Mesenchymal stem cell (in vitro differentiated cells and primary cell): ENCODE results near the gene CAPN1.

Experiments
- DNase-seq: peaks from one replicate; pipeline ENCODE4 v3.0.0-alpha.2; 2013
- H2AFZ ChIP-seq: one replicate; pipeline ENCODE4 v1.6.1; 2013; ENCODE audit warnings: low read depth, mild to moderate bottlenecking, control low read depth, inconsistent platforms, low read length, moderate library complexity
- H2AK5ac ChIP-seq: 2 replicates; pipeline ENCODE4 v1.6.1; 2013; ENCODE audit warnings: low read length, moderate library complexity, mild to moderate bottlenecking, inconsistent platforms; ENCODE audit not compliant: severe bottlenecking
- H2BK120ac ChIP-seq: one replicate; pipeline ENCODE4 v1.6.1; 2013; ENCODE audit warnings: low read depth, mild to moderate bottlenecking, inconsistent platforms, low read length, moderate library complexity
- H2BK12ac ChIP-seq, 2 experiments: one replicate each; pipeline ENCODE4 v1.6.1; 2013; ENCODE audit warnings: inconsistent platforms in 2 of 2, low read length in 2 of 2, mild to moderate bottlenecking in 2 of 2, moderate library complexity in 2 of 2, control low read depth in 1 of 2
- H2BK15ac ChIP-seq: one replicate; pipeline ENCODE4 v1.6.1; 2013; ENCODE audit warnings: mild to moderate bottlenecking, low read depth, inconsistent platforms; ENCODE audit not compliant: poor library complexity, severe bottlenecking
- H2BK5ac ChIP-seq: 2 replicates; pipeline ENCODE4 v1.6.1; 2013; ENCODE audit warnings: low read depth, mild to moderate bottlenecking, low read length, control low read depth, inconsistent platforms; ENCODE audit not compliant: poor library complexity, severe bottlenecking
- H3K14ac ChIP-seq, 2 experiments: one replicate each; pipeline ENCODE4 v1.6.1; 2013; ENCODE audit warnings: inconsistent platforms in 2 of 2, low read length in 2 of 2, control low read depth in 1 of 2, mild to moderate bottlenecking in 1 of 2, moderate library complexity in 1 of 2
- H3K18ac ChIP-seq, 2 experiments: one replicate each; pipeline ENCODE4 v1.6.1; 2013; ENCODE audit warnings: inconsistent platforms in 2 of 2, low read length in 2 of 2, control low read depth in 1 of 2, low read depth in 1 of 2, mild to moderate bottlenecking in 1 of 2
- H3K23ac ChIP-seq, 2 experiments: one replicate each; pipeline ENCODE4 v1.6.1; 2013; ENCODE audit warnings: inconsistent platforms in 2 of 2, low read length in 2 of 2, mild to moderate bottlenecking in 2 of 2, moderate library complexity in 2 of 2, control low read depth in 1 of 2
- H3K27ac ChIP-seq: 2 replicates; pipeline ENCODE4 v1.5.1; 2013; ENCODE audit warnings: mild to moderate bottlenecking, moderate library complexity, low read length, control low read depth, inconsistent platforms; ENCODE audit not compliant: poor library complexity, severe bottlenecking
- H3K27me3 ChIP-seq, 2 experiments: 2 replicates each; pipeline versions ENCODE4 v1.6.1 to v1.7.0; 2013; ENCODE audit warnings: low read length in 2 of 2, mild to moderate bottlenecking in 2 of 2, moderate library complexity in 2 of 2, control low read depth in 1 of 2, inconsistent platforms in 1 of 2; ENCODE audit not compliant: control insufficient read depth in 1 of 2, insufficient read depth in 1 of 2
- H3K36me3 ChIP-seq, 2 experiments: 2 replicates each; pipeline versions ENCODE4 v1.6.1 to v1.7.0; 2013; ENCODE audit warnings: low read length in 2 of 2, control low read depth in 1 of 2, inconsistent platforms in 1 of 2, low read depth in 1 of 2, mild to moderate bottlenecking in 1 of 2; ENCODE audit not compliant: insufficient read depth in 2 of 2, control insufficient read depth in 1 of 2
- H3K4ac ChIP-seq, 2 experiments: one replicate each; pipeline ENCODE4 v1.6.1; 2013; ENCODE audit warnings: inconsistent platforms in 2 of 2, low read length in 2 of 2, mild to moderate bottlenecking in 2 of 2, moderate library complexity in 2 of 2, control low read depth in 1 of 2, low read depth in 1 of 2
- H3K4me1 ChIP-seq: 2 replicates; pipeline ENCODE4 v1.6.1; 2013; ENCODE audit warnings: low read depth, low read length, control low read depth; ENCODE audit not compliant: control insufficient read depth, insufficient read depth
- H3K4me2 ChIP-seq: 2 replicates; pipeline ENCODE4 v1.6.1; 2013; ENCODE audit warnings: low read length, mild to moderate bottlenecking, inconsistent platforms; ENCODE audit not compliant: poor library complexity, severe bottlenecking
- H3K4me3 ChIP-seq, 2 experiments: 2 replicates each; pipeline versions ENCODE4 v1.5.1 to v1.7.0; 2013; ENCODE audit warnings: low read length in 2 of 2, mild to moderate bottlenecking in 2 of 2, control low read depth in 1 of 2, low read depth in 1 of 2; ENCODE audit not compliant: insufficient read depth in 1 of 2
- H3K79me1 ChIP-seq: replicated peaks from 2 replicates; pipeline ENCODE4 v1.6.1; 2013; ENCODE audit warnings: mild to moderate bottlenecking, control low read depth, low read length, inconsistent platforms; ENCODE audit not compliant: poor library complexity, severe bottlenecking
- H3K9ac ChIP-seq: 2 replicates; pipeline ENCODE4 v1.7.0; 2013; ENCODE audit warnings: mild to moderate bottlenecking, low read length, moderate library complexity
- H3K9me3 ChIP-seq: 2 replicates; pipeline ENCODE4 v1.7.0; 2013; ENCODE audit warnings: mild to moderate bottlenecking, low read length; ENCODE audit not compliant: control insufficient read depth
- H4K8ac ChIP-seq: one replicate; pipeline ENCODE4 v1.6.1; 2013; ENCODE audit warnings: inconsistent platforms, mild to moderate bottlenecking, low read length, moderate library complexity
- H4K91ac ChIP-seq: one replicate; pipeline ENCODE4 v1.6.1; 2013; ENCODE audit warnings: mild to moderate bottlenecking, low read length, inconsistent platforms
- WGBS: methylation state at CpG from one replicate; pipeline ENCODE4 v1.1.7; 2013; ENCODE audit warnings: mixed read lengths; 5-methylcytosine and 5-hydroxymethylcytosine counted together

CAPN1 gene

GRCh38 chr11:65224930-65225278 is 43.2 kb downstream of the CAPN1 start:
- Histone ChIP-seq H2BK15ac (no peak overlapping the region), H4K8ac (peak overlapping the region; percentile 58), H3K9ac (peak overlapping the region; percentile 85), H3K4me1 (peaks cover 16% of the 10 kb centered on the region), H3K4ac (peak overlapping the region in 1 of 2 experiments; percentile 24), H3K27ac (peak overlapping the region; percentile 22), H3K36me3 (peaks cover 3 to 8% of the 10 kb centered on the region in 2 experiments), H3K4me3 (peak overlapping the region in 1 of 2 experiments; percentile 76), H3K27me3 (no peaks in the 10 kb centered on the region), H2AK5ac (no peak overlapping the region), H4K91ac (no peak overlapping the region), H3K14ac (no peak overlapping the region), H2BK5ac (no peak overlapping the region), H3K18ac (peak overlapping the region in 1 of 2 experiments; percentile 46), H3K9me3 (no peaks in the 10 kb centered on the region), H2AFZ (no peak overlapping the region), H3K4me2 (peak overlapping the region; percentile 88), H2BK120ac (no peak overlapping the region), H3K79me1 (peaks cover 1% of the 10 kb centered on the region), H3K23ac (no peak overlapping the region), H2BK12ac (no peak overlapping the region)
- 3% methylated on average over 3 of the region's 5 CpGs for WGBS
- DNase-seq = peak; percentile 88

- peak overlapping the region; percentile 85 for H2AFZ ChIP-seq
- H3K4me1 ChIP-seq = peaks cover 16% of the 10 kb centered on the region
- H2BK12ac ChIP-seq = peak overlapping the region in 1 of 2 experiments; percentile 86
- H3K14ac ChIP-seq = peak overlapping the region in 1 of 2 experiments; percentile 18
- peak overlapping the region; percentile 85 for H3K9ac ChIP-seq
- no peak overlapping the region for H2AK5ac ChIP-seq
- peak overlapping the region; percentile 15 for H2BK120ac ChIP-seq
- no peak overlapping the region for H2BK5ac ChIP-seq
- peak overlapping the region in 1 of 2 experiments; percentile 9 for H3K23ac ChIP-seq
- 6% methylated on average over 34 of the region's 42 CpGs for WGBS
- no peaks in the 10 kb centered on the region for H3K9me3 ChIP-seq
- peak overlapping the region; percentile 94 for H4K8ac ChIP-seq
- peak overlapping the region; percentile 90 to 95 for H3K18ac ChIP-seq
- H3K27me3 ChIP-seq = no peaks in the 10 kb centered on the region
- H3K4me2 ChIP-seq = peak overlapping the region; percentile 88
- H3K36me3 ChIP-seq = peaks cover 3 to 8% of the 10 kb centered on the region in 2 experiments
- H3K4me3 ChIP-seq = peak overlapping the region; percentile 54 to 76
- peak overlapping the region; percentile 78 for H4K91ac ChIP-seq
- H3K79me1 ChIP-seq = peaks cover 1% of the 10 kb centered on the region
- peak overlapping the region in 1 of 2 experiments; percentile 96 for H3K4ac ChIP-seq
- peak overlapping the region; percentile 22 for H3K27ac ChIP-seq
- peak; percentile 68 for DNase-seq
- peak overlapping the region; percentile 83 for H2BK15ac ChIP-seq
Observed at GRCh38 chr11:65225279-65226102, 43.8 kb downstream of the CAPN1 start.

GRCh38 chr11:65226103-65226442 is 44.3 kb downstream of the CAPN1 start:
- peak overlapping the region in 1 of 2 experiments; percentile 21 for H2BK12ac ChIP-seq
- H3K4me2 ChIP-seq = peak overlapping the region; percentile 88

GRCh38 chr11:65227879-65228278 is 46.2 kb downstream of the CAPN1 start:
- H2AK5ac ChIP-seq = no peak overlapping the region
- no peak overlapping the region for H3K4me3 ChIP-seq
- H2AFZ ChIP-seq = no peak overlapping the region
- no peak overlapping the region for H3K14ac ChIP-seq
- H2BK15ac ChIP-seq = no peak overlapping the region
- no peak overlapping the region for H3K4ac ChIP-seq
- no peak overlapping the region for H3K23ac ChIP-seq
- no peaks in the 10 kb centered on the region for H3K79me1 ChIP-seq
- H3K4me1 ChIP-seq = peaks cover 14% of the 10 kb centered on the region
- H3K18ac ChIP-seq = no peak overlapping the region
- H3K27ac ChIP-seq = no peak overlapping the region
- 97% methylated on average over 2 of the region's 2 CpGs for WGBS
- peaks cover 3 to 8% of the 10 kb centered on the region in 2 experiments for H3K36me3 ChIP-seq
- H2BK120ac ChIP-seq = no peak overlapping the region
- no peaks in the 10 kb centered on the region for H3K27me3 ChIP-seq
- no peak overlapping the region for H2BK12ac ChIP-seq
- no peak overlapping the region for H2BK5ac ChIP-seq
- H3K4me2 ChIP-seq = no peak overlapping the region
- H3K9ac ChIP-seq = no peak overlapping the region
- no peak overlapping the region for H4K91ac ChIP-seq
- no peak overlapping the region for H4K8ac ChIP-seq
- no peak for DNase-seq
- no peaks in the 10 kb centered on the region for H3K9me3 ChIP-seq

More at GRCh38 chr11:65226103-65226442, 44.3 kb downstream of the CAPN1 start:
- Histone ChIP-seq H2BK120ac (no peak overlapping the region), H4K91ac (peak overlapping the region; percentile 78), H3K9me3 (no peaks in the 10 kb centered on the region), H3K79me1 (no peaks in the 10 kb centered on the region), H3K4ac (peak overlapping the region in 1 of 2 experiments; percentile 96), H3K36me3 (peaks cover 3 to 8% of the 10 kb centered on the region in 2 experiments), H3K27me3 (no peaks in the 10 kb centered on the region), H3K27ac (no peak overlapping the region), H3K18ac (peak overlapping the region; percentile 90 to 93), H3K23ac (no peak overlapping the region), H3K4me3 (peak overlapping the region in 1 of 2 experiments; percentile 76), H3K14ac (no peak overlapping the region), H3K4me1 (peaks cover 16% of the 10 kb centered on the region), H4K8ac (peak overlapping the region; percentile 94), H2BK15ac (no peak overlapping the region), H2AFZ (no peak overlapping the region), H2AK5ac (no peak overlapping the region), H3K9ac (peak overlapping the region; percentile 85), H2BK5ac (no peak overlapping the region)
- WGBS = 79% methylated on average over 6 of the region's 7 CpGs
- no peak for DNase-seq
